ENCODE data around the gene FAM50B. TPM values are rescaled to one million over a fixed set of nuclear protein-coding genes. Genes with fewer than 3 reads are reported as not detected.

The FAM50B gene
- total RNA-seq, 2 donors from 2014 or later = 9.9 to 15.6 TPM

- no peaks in the 10 kb centered on the region for H3K9me3 ChIP-seq
Measured at GRCh38 chr6:3831761-3832530, 17.2 kb upstream of the FAM50B start.

DNA sequence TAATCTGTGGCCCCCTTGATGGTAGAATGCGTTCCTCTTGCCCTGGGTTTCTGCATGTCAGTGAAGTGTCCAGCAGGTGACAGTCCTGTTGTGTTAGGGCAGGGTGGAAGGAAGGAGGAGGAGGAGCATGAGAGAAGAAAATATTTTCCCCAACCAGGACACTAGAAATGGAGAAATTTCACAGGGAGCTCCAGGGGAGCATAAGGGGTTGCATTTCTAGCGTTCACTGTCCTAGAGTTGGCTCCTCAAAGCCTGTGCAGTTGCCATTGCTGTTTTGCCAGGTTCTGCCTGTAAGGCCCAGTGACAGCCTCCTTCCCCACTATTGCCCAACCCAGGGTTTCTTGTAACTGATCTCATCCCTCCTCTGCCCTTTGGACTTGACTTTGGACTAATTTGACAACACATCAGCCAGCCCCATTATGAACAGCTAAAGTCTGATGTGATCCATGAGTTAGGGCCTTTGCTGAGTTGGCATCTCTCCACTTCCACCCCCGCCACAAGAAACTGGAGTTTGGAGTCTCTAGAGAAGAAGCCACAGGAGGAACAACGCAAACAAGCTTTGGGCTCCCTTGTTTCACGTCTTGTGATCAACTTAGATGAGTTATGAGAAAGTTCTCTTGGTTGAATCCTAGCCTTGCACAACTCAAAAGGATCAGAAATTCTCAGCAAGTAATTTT lies 14.0 kb upstream of the FAM50B start:
- intact Hi-C loops (cut with DNase I) = no loop called here
- H3K4me1 ChIP-seq = peaks cover 16% of the 10 kb centered on the region
- H3K27ac ChIP-seq = peak overlapping the region in 2 of 4 donors; percentile 47 to 56
- ATAC-seq (peak; percentile 95), DNase-seq (peak; percentile 50 to 79 (median 64))
- H3K36me3 ChIP-seq (replicated peaks in 1 of 2; ENCODE audit: insufficient read depth in 1 of 2, low read depth in 2 of 2) = no peaks in the 10 kb centered on the region
- no peak overlapping the region for H3K4me3 ChIP-seq
- H3K9me3 ChIP-seq = no peaks in the 10 kb centered on the region
- no peaks in the 10 kb centered on the region for H3K27me3 ChIP-seq
- TF ChIP-seq POLR2A (IDR thresholded peaks at IDR 0.05) (no peak), CTCF (IDR thresholded peaks at IDR 0.05) (peak in 2 of 7 experiments; percentile 11 to 22)
- WGBS, 2 donors = 80 to 86% methylated on average over 5 of the region's 5 CpGs

More at GRCh38 chr6:3831761-3832530, 17.2 kb upstream of the FAM50B start:
- intact Hi-C loops (cut with DNase I) = no loop called here
- ATAC-seq (no peak), DNase-seq (no peak)
- no peaks in the 10 kb centered on the region for H3K36me3 ChIP-seq (replicated peaks in 1 of 2; ENCODE audit: insufficient read depth in 1 of 2, low read depth in 2 of 2)
- H3K4me1 ChIP-seq = peaks cover 19% of the 10 kb centered on the region
- H3K27ac ChIP-seq = no peak overlapping the region
- no peaks in the 10 kb centered on the region for H3K27me3 ChIP-seq
- TF ChIP-seq POLR2A (IDR thresholded peaks at IDR 0.05) = no peak
- TF ChIP-seq CTCF (IDR thresholded peaks at IDR 0.05) = no peak
- 51 to 52% methylated on average over 6 of the region's 6 CpGs for WGBS, 2 donors
- no peak overlapping the region for H3K4me3 ChIP-seq

DNA sequence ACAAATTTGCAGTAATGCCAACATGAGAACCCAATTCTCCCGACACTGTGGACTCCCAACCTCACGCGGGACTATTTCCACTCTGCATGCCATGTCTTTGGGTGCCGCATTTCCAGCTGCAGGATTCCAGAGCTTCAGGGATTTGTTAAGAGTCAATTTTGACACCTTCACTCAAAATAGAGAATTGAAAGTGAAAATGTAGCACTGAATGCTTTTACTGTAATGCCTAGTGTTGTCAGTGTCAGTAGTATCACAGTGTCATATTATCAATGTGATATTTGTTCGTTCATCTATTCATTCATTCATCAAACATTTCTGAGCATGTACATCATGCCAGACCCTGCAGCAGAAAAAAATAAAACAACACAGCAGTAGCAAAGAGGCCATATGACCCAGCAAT lies 13.4 kb upstream of the FAM50B start:
- 89 to 94% methylated on average over 5 of the region's 5 CpGs for WGBS, 2 donors
- no peak for DNase-seq
- H3K4me1 ChIP-seq = peaks cover 16% of the 10 kb centered on the region
- H3K36me3 ChIP-seq (replicated peaks in 1 of 2; ENCODE audit: insufficient read depth in 1 of 2, low read depth in 2 of 2) = no peaks in the 10 kb centered on the region
- no peaks in the 10 kb centered on the region for H3K27me3 ChIP-seq
- peak overlapping the region in 2 of 4 donors; percentile 47 to 56 for H3K27ac ChIP-seq
- ATAC-seq = no peak
- intact Hi-C loops (cut with DNase I) = no loop called here
- TF ChIP-seq CTCF (IDR thresholded peaks at IDR 0.05) = no peak
- TF ChIP-seq POLR2A (IDR thresholded peaks at IDR 0.05) = no peak
- no peak overlapping the region for H3K4me3 ChIP-seq
- H3K9me3 ChIP-seq = no peaks in the 10 kb centered on the region

- Histone ChIP-seq H3K27ac (no peak overlapping the region), H3K27me3 (no peaks in the 10 kb centered on the region), H3K36me3 (replicated peaks in 1 of 2; ENCODE audit: insufficient read depth in 1 of 2, low read depth in 2 of 2) (no peaks in the 10 kb centered on the region), H3K9me3 (no peaks in the 10 kb centered on the region), H3K4me3 (no peak overlapping the region), H3K4me1 (peaks cover 16% of the 10 kb centered on the region)
- ATAC-seq (no peak), DNase-seq (no peak)
- 74 to 88% methylated on average over 3 of the region's 3 CpGs for WGBS, 2 donors
- intact Hi-C loops (cut with DNase I) = no loop called here
- TF ChIP-seq CTCF (IDR thresholded peaks at IDR 0.05) (no peak), POLR2A (IDR thresholded peaks at IDR 0.05) (no peak)
Measured at GRCh38 chr6:3836566-3836965, 12.6 kb upstream of the FAM50B start.
